ENCODE results near the gene ZSCAN29. TPM values are rescaled to one million over a fixed set of nuclear protein-coding genes. Genes with fewer than 3 reads are reported as not detected.

Gene ZSCAN29
- polyA plus RNA-seq, 1 donor (not counting 4 experiments of a cell fraction or from before 2014, with no cell fraction given), result 9.7 TPM

GRCh38 chr15:43312378-43312777 lies 58.5 kb downstream of the ZSCAN29 start:
- H3K79me2 ChIP-seq (ENCODE audit: control insufficient read depth, insufficient read depth, low read length), result no peaks in the 10 kb centered on the region
- H3K36me3 ChIP-seq (ENCODE audit: control insufficient read depth in 2 of 2, extremely low read depth in 1 of 2, insufficient read depth in 2 of 2, low read length in 2 of 2), result no peaks in the 10 kb centered on the region
- dilution Hi-C loops (cut with MboI; ENCODE audit: extremely low pct_ligation_motif_present, low sequenced_read_pairs), result no loop called here
- no peaks in the 10 kb centered on the region for H4K20me1 ChIP-seq (ENCODE audit: control insufficient read depth, extremely low read depth, insufficient read depth, low read length)
- no peak overlapping the region for H3K4me2 ChIP-seq (ENCODE audit: control insufficient read depth, extremely low read depth, insufficient read depth, low read depth, low read length)
- H3K9me3 ChIP-seq (ENCODE audit: control insufficient read depth, low read depth, low read length), result no peaks in the 10 kb centered on the region
- H3K27me3 ChIP-seq (ENCODE audit: control insufficient read depth, extremely low read depth, insufficient read depth, low read length), result peaks cover 24% of the 10 kb centered on the region
- TF ChIP-seq CTCF (optimal IDR thresholded peaks at IDR 0.05 in 1 of 3, IDR thresholded peaks at IDR 0.05 in 1 of 3, conservative IDR thresholded peaks at IDR 0.05 in 1 of 3; ENCODE audit: extremely low read depth in 1 of 3, insufficient read depth in 2 of 3, low read length in 3 of 3) (no peak), EZH2 (IDR thresholded peaks at IDR 0.05; ENCODE audit: low read length) (no peak)
- no peak for FAIRE-seq
- H3K9me1 ChIP-seq (ENCODE audit: control insufficient read depth, extremely low read depth, insufficient read depth, low read length), result no peaks in the 10 kb centered on the region
- DNase-seq (ENCODE audit: low read depth, low spot score), result no peak
- no peaks in the 10 kb centered on the region for H3K4me1 ChIP-seq (ENCODE audit: control insufficient read depth, extremely low read depth, insufficient read depth, low read length)
- H3K9ac ChIP-seq (ENCODE audit: control insufficient read depth, extremely low read depth, insufficient read depth, low read length), result no peak overlapping the region
- no peak overlapping the region for H2AFZ ChIP-seq (ENCODE audit: control insufficient read depth, low read length)
- H3K4me3 ChIP-seq (ENCODE audit: control insufficient read depth in 2 of 3, extremely low read depth in 1 of 3, insufficient read depth in 2 of 3, low read depth in 1 of 3, low read length in 3 of 3), result no peak overlapping the region
- no peak overlapping the region for H3K27ac ChIP-seq (ENCODE audit: control insufficient read depth, insufficient read depth, low read length)

Other genes starting within 250 kb of the ZSCAN29 start
- gene TMEM62, start 237.5 kb downstream of the ZSCAN29 start, polyA plus RNA-seq, result 4.5 to 5.5 TPM (median 4.6 TPM) in 3 replicates
- gene CCNDBP1, start 185.6 kb downstream of the ZSCAN29 start, polyA plus RNA-seq, result 42.8 to 53.5 TPM (median 46.1 TPM) in 3 replicates
- gene EPB42, start 150.0 kb downstream of the ZSCAN29 start, polyA plus RNA-seq, result not detected in 3 replicates
- 0.07 to 0.23 TPM in 2 of 3 replicates, not detected in the other for gene TGM5, start 104.1 kb downstream of the ZSCAN29 start, polyA plus RNA-seq
- not detected in 3 replicates for gene TGM7, start 68.8 kb downstream of the ZSCAN29 start, polyA plus RNA-seq
- 10.6 to 14.1 TPM (median 14.0 TPM) in 3 replicates for gene LCMT2, start 40.5 kb downstream of the ZSCAN29 start, polyA plus RNA-seq
- 13.5 to 16.1 TPM (median 15.9 TPM) in 3 replicates for gene TUBGCP4, start 58 bp upstream of the ZSCAN29 start, polyA plus RNA-seq
- gene TP53BP1, start 122.1 kb upstream of the ZSCAN29 start, polyA plus RNA-seq, result 26.2 to 36.7 TPM (median 30.7 TPM) in 3 replicates
- gene MAP1A, start 146.6 kb upstream of the ZSCAN29 start, polyA plus RNA-seq, result 0.13 to 0.18 TPM (median 0.14 TPM) in 3 replicates
- gene PPIP5K1, start 219.2 kb upstream of the ZSCAN29 start, polyA plus RNA-seq, result 52.9 to 67.5 TPM (median 56.4 TPM) in 3 replicates
- 59.4 to 64.8 TPM (median 63.9 TPM) in 3 replicates for gene CKMT1B, start 223.0 kb upstream of the ZSCAN29 start, polyA plus RNA-seq
- 0.12 to 0.31 TPM (median 0.12 TPM) in 3 replicates for gene STRC, start 247.8 kb upstream of the ZSCAN29 start, polyA plus RNA-seq

Measured in keratinocyte (primary cell).